Sigmoid colon (tissue), 7 donors: ENCODE measurements around the gene TBC1D16. TPM values are rescaled to one million over a fixed set of nuclear protein-coding genes. Genes with fewer than 3 reads are reported as not detected.

Experiments
- DNase-seq: peaks from one replicate; pipeline ENCODE4 v3.0.0-alpha.2; 2019
- H3K27ac ChIP-seq, 4 donors: fragments of 200-600 bp; sonication (generic); one replicate each; pipeline ENCODE4 v1.5.1; 2016 to 2019; ENCODE audit warnings: mild to moderate bottlenecking in 1 of 4
- H3K27me3 ChIP-seq, 3 donors: fragments of 200-600 bp; sonication (generic); one replicate each; pipeline ENCODE4 v1.5.1; 2019; ENCODE audit warnings: mild to moderate bottlenecking in 1 of 3
- H3K36me3 ChIP-seq, 4 donors: fragments of 200-600 bp; sonication (generic); one replicate each; pipeline ENCODE4 v1.5.1; 2016 to 2019
- H3K4me1 ChIP-seq, 4 donors: fragments of 200-600 bp; sonication (generic); one replicate each; pipeline ENCODE4 v1.5.1; 2017 to 2019
- H3K4me3 ChIP-seq, 4 donors: fragments of 200-600 bp; sonication (generic); one replicate each; pipeline ENCODE4 v1.5.1; 2017 to 2019; ENCODE audit warnings: mild to moderate bottlenecking in 2 of 4, moderate library complexity in 1 of 4
- H3K9me3 ChIP-seq, 4 donors: fragments of 200-600 bp in 3 of 4; sonication (generic) in 3 of 4; one replicate each; pipeline versions ENCODE4 v1.5.1 to v1.6.1; 2013 to 2019
- EP300 ChIP-seq, 4 donors: sonication (generic); formaldehyde crosslinking; IDR thresholded peaks; one replicate each; pipeline ENCODE4 v1.6.1; 2017; ENCODE audit warnings: antibody characterized with exemption in 4 of 4
- POLR2A ChIP-seq, 2 donors: fragments of 450-650 bp; IDR thresholded peaks; one replicate each; pipeline ENCODE4 v1.6.1; 2016; ENCODE audit warnings: antibody characterized with exemption in 2 of 2, mild to moderate bottlenecking in 2 of 2, moderate library complexity in 2 of 2
- POLR2AphosphoS5 ChIP-seq, 4 donors: sonication (generic); formaldehyde crosslinking; IDR thresholded peaks; one replicate each; pipeline ENCODE4 v1.6.1; 2017; ENCODE audit warnings: antibody characterized with exemption in 4 of 4
- WGBS, 2 donors: extraction: QIAGEN DNeasy Blood & Tissue Kit; methylation state at CpG; one replicate each; pipeline ENCODE4 v1.1.7; 2013; 5-methylcytosine and 5-hydroxymethylcytosine counted together
- intact Hi-C: fragments of 100-400 bp; cut with DNase I; formaldehyde crosslinking; loops from one replicate; pipeline ENCODE4 v1.15.1; 2023
- polyA plus RNA-seq, 3 donors: library from polyadenylated mRNA; stranded (reverse); fragments of 200-250 nt; gene quantifications; one replicate each; pipeline ENCODE4 v1.2.3, GENCODE V29; 2013
- total RNA-seq, 4 donors: library from RNA; depleted of rRNA; stranded (reverse); fragments of >200 nt; gene quantifications; one replicate each; pipeline ENCODE4 v1.1.0, GENCODE V29; 2016
- TF ChIP-seq, protein P1 (sequence below), 4 experiments: fragments of 450-650 bp in 3 of 4; fragments of 200-600 bp in 1 of 4; IDR thresholded peaks; one replicate each; pipeline ENCODE4 v1.5.1; 2016 to 2019; ENCODE audit warnings: antibody characterized with exemption in 4 of 4, mild to moderate bottlenecking in 3 of 4, moderate library complexity in 2 of 4
- donor health status: healthy with polysubstance abuse.
- donor health status: Bipolar disorder and iron deficiency.
- donor health status: healthy.

Gene TBC1D16
- total and polyA plus RNA-seq, 7 donors: 3.6 to 21.9 (median 15.7) TPM

DNA sequence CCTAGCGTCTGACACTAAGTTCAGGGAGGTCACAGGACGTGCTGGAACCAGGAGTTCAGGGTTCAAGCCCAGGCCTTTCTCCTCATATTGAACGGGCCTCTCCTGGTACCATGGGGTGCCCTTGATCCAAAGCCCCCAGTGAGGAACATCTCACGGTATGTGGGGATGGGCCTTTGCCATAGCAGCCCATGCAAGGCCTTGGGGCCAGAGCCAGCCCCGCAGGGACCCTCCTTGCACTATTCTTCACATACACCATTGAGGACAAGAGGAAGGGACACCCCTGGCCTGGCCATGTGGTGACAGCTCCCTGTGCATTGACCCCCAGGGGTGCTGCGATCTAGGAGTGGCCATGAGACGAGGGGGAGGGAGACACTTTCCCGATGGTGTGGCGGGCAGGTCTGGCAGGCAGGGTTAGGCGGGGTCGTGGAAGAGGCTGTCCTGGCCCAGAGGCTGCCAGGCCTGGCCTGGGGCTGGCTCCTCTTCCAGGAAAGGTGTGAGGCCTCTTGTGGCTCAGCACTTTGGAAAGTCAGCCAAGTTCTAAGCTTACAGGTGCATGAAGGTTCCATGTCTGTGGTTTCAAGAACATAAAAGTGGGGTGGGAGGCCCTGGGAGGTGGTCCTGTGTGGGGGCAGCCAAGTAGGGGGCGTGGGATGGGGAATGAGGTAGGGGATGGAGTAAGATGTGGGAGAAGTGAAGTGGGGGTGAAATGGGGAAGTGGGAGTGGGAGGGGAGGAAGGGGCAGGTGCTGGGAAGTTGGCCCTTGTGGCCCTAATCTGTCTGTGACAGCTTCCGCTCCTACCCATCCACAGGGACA, 107.8 kb downstream of the TBC1D16 start:
- Histone ChIP-seq H3K4me1 (peaks cover 0 to 17% (median 15%) of the 10 kb centered on the region in 4 donors), H3K27ac (no peak overlapping the region), H3K36me3 (no peaks in the 10 kb centered on the region), H3K9me3 (no peaks in the 10 kb centered on the region), H3K27me3 (peaks cover 37 to 72% (median 62%) of the 10 kb centered on the region in 3 donors), H3K4me3 (no peak overlapping the region)
- WGBS, 2 donors: 58 to 73% methylated on average over 13 of the region's 13 CpGs
- no peak for TF ChIP-seq POLR2A (IDR thresholded peaks at IDR 0.05)
- no peak for TF ChIP-seq POLR2AphosphoS5 (IDR thresholded peaks at IDR 0.05)
- TF ChIP-seq, protein P1, sequence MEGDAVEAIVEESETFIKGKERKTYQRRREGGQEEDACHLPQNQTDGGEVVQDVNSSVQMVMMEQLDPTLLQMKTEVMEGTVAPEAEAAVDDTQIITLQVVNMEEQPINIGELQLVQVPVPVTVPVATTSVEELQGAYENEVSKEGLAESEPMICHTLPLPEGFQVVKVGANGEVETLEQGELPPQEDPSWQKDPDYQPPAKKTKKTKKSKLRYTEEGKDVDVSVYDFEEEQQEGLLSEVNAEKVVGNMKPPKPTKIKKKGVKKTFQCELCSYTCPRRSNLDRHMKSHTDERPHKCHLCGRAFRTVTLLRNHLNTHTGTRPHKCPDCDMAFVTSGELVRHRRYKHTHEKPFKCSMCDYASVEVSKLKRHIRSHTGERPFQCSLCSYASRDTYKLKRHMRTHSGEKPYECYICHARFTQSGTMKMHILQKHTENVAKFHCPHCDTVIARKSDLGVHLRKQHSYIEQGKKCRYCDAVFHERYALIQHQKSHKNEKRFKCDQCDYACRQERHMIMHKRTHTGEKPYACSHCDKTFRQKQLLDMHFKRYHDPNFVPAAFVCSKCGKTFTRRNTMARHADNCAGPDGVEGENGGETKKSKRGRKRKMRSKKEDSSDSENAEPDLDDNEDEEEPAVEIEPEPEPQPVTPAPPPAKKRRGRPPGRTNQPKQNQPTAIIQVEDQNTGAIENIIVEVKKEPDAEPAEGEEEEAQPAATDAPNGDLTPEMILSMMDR (IDR thresholded peaks at IDR 0.05): no peak
- intact Hi-C loops: no loop called here
- DNase-seq: no peak

DNA sequence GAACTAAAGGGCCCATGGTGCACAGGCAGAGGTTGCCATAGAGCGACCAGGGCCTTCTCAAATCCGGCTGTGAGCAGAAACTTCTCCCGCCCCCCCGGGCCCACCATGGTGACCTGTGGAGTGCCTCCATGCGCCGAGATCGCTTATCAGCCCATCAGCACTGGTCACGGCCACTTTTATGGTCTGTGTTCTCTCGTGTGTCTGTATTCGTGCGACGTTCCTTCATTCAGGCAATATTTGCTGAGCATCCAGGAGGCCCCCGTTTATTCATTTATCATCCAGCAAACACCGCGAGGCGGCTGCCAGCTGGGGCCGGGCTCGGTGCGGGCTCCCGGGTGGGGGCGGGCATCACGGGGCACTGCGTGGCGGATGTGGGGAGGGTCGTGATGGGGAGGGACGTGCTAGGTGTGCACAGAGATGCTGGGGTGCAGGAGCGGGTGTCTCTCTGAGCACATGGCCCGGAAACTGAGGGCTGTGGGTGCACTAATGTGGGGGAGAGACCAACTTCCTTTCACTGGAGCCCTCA, 108.5 kb downstream of the TBC1D16 start:
- H3K27ac ChIP-seq: no peak overlapping the region
- H3K4me1 ChIP-seq: peaks cover 0 to 17% (median 16%) of the 10 kb centered on the region in 4 donors
- TF ChIP-seq, protein P1 (IDR thresholded peaks at IDR 0.05): no peak
- TF ChIP-seq EP300 (IDR thresholded peaks at IDR 0.05) (no peak), POLR2A (IDR thresholded peaks at IDR 0.05) (no peak), POLR2AphosphoS5 (IDR thresholded peaks at IDR 0.05) (no peak)
- H3K9me3 ChIP-seq: no peaks in the 10 kb centered on the region
- intact Hi-C loops: no loop called here
- DNase-seq: no peak
- peaks cover 33 to 74% (median 69%) of the 10 kb centered on the region in 3 donors for H3K27me3 ChIP-seq
- no peaks in the 10 kb centered on the region for H3K36me3 ChIP-seq
- WGBS, 2 donors: 30 to 71% methylated on average over 28 of the region's 28 CpGs
- H3K4me3 ChIP-seq: no peak overlapping the region

DNA sequence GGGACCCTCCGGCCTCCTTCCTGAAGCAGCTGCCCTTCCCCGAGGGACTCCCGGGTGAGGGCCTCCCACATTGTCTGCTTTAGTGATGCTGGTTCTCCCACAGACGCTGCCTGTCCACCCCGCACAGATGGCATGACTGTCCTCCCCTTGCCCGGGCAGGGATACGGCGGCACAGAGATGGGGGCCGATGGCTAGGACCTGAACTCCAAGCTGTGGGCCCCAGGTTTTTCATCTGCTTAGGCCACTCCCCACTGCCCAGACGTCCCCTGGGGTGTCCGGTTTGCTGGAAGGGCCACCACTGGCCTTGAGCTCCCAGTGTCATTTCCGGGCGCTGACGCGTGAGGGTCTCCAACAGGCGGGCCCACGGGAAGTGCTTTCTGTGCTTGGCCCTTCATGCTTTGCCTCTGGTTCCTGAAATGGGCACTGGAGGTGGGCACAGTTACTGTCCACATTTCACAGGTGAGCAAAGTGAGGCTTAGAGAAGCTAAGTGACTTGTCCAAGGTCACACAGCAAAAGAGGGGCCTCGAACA, 109.0 kb downstream of the TBC1D16 start:
- whole genome bisulfite sequencing, 2 donors: 67 to 84% methylated on average over 18 of the region's 18 CpGs
- peaks cover 0 to 21% (median 20%) of the 10 kb centered on the region in 4 donors for H3K4me1 ChIP-seq
- peaks cover 31 to 74% (median 70%) of the 10 kb centered on the region in 3 donors for H3K27me3 ChIP-seq

DNA sequence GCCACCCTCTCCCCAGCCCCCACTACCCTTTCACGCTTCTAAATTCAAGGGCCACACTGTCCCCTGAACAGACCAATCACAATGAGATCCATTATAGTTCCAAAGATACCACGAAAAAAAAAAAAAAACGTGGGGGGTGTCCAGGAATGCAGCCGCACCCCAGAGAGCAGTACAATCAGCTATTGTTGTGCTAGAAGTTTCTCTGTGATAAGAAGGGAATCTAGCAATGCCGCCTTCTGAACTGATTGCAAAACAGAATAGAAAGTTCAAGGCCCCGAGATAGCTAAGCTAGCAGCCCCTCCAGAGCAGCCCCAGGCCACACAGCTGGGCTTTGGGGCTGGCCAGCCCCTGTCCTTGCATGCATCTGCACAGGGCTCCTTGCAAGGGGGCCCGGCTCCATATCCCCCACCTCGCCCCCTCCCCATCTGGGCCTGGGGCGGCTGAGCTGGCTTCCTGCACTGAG, 109.5 kb downstream of the TBC1D16 start:
- Histone ChIP-seq H3K4me1 (peaks cover 0 to 24% (median 20%) of the 10 kb centered on the region in 4 donors), H3K9me3 (no peaks in the 10 kb centered on the region), H3K4me3 (no peak overlapping the region), H3K36me3 (no peaks in the 10 kb centered on the region), H3K27me3 (peaks cover 28 to 74% (median 70%) of the 10 kb centered on the region in 3 donors), H3K27ac (no peak overlapping the region)
- no peak for TF ChIP-seq POLR2AphosphoS5 (IDR thresholded peaks at IDR 0.05)
- no peak for TF ChIP-seq POLR2A (IDR thresholded peaks at IDR 0.05)
- TF ChIP-seq EP300 (IDR thresholded peaks at IDR 0.05): no peak
- TF ChIP-seq, protein P1 (IDR thresholded peaks at IDR 0.05): no peak
- intact Hi-C loops: no loop called here
- no peak for DNase-seq
- WGBS, 2 donors: 17 to 59% methylated on average over 9 of the region's 9 CpGs

More for the DNA sequence above, 109.0 kb downstream of the TBC1D16 start:
- TF ChIP-seq, protein P1 (IDR thresholded peaks at IDR 0.05): no peak
- TF ChIP-seq POLR2AphosphoS5 (IDR thresholded peaks at IDR 0.05): no peak
- TF ChIP-seq POLR2A (IDR thresholded peaks at IDR 0.05): no peak
- no peak for TF ChIP-seq EP300 (IDR thresholded peaks at IDR 0.05)
- Histone ChIP-seq H3K36me3 (no peaks in the 10 kb centered on the region), H3K9me3 (no peaks in the 10 kb centered on the region), H3K27ac (no peak overlapping the region), H3K4me3 (no peak overlapping the region)
- no peak for DNase-seq
- intact Hi-C loops: no loop called here
